Activated CD8-positive, alpha-beta memory T cell treated with anti-CD3 and anti-CD28 coated beads for 1 hour (primary cell): Measurements from ENCODE around the gene GALNT17.
"Not testable (repeated sequence)": the region's sequence is repeated elsewhere in the genome, so short reads cannot be mapped to it uniquely, and the experiment has no call there.

Source experiments
- DNase-seq, 2 donors: peaks; one replicate each; pipeline ENCODE4 v3.0.0-alpha.2; 2020; ENCODE audit warnings: low read depth in 1 of 2; ENCODE audit errors: extremely low read depth in 1 of 2

GALNT17 gene

GRCh38 chr7:71539615-71540014 lies 407.7 kb downstream of the GALNT17 start:
- no peak for DNase-seq

DNA sequence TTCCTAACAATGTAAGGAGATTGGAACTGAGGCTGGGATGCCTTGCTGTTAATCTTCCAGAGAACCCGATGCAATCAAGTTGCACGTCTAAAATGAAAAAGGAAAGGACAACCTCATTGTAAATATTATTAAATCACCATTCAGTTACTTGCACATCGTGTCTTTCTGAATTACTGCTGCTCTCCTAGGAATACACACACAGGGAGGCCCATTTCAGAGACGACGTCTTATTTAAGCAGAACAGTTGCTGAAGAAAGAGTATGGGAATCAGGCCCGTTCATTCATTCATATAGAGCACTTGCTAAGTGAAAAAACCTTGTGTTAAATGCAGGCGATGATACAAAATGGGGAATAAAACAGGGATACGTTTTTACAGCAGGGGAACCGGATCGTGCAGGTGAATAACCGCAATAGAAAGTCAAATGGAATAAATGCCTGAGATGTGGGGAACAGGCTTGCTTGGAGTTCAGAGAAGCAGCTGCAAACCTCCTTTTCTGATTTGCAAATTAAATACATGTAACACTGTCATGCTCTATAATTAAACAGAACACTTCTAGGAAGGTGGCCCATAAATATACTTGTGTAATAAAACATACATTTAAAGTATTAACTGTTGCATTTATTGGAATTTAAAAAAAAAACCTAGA lies 409.9 kb downstream of the GALNT17 start:
- DNase-seq, result no peak

DNA sequence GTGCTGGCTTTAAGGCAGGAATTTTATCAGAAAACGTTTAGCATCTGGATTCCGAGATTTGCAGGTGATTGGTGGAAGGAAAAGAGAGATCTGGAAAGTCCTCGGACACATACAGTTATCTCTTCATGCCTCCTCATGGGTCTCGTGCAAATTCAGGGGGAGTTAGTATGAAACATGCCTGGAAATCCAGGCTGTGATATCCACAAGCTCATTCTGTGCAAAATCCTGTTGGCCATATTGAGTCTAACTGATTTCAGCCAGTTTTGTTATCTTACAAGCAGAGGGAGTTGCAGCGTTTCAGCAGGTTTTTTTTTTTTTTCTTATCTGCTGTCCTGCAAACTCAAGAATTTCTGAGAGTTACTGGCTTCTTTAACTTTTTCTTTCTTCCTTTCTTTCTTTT lies 411.5 kb downstream of the GALNT17 start:
- DNase-seq, result no peak

- no peak for DNase-seq
Observed at GRCh38 chr7:71544816-71545215, 412.9 kb downstream of the GALNT17 start.

DNA sequence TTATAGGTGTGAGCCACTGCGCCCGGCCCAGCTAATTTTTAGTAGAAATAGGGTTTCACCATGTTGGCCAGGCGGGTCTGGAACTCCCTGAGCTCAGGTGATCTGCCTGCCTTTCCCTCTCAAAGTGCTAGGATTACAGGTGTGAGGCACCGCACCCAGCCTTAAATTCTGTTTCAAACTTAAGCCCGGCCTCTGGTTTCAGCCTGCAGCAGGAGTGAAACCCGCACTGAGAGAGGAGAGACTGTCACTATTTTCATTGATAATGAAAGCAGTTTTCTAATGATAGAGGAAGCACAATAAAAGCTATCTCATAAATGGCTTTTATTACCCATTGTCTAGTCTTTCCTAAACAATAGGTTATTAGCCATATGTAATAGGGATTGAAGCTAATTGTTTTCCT lies 415.5 kb downstream of the GALNT17 start:
- no peak for DNase-seq

- no peak for DNase-seq
Observed at GRCh38 chr7:71548746-71549145, 416.8 kb downstream of the GALNT17 start.

DNA sequence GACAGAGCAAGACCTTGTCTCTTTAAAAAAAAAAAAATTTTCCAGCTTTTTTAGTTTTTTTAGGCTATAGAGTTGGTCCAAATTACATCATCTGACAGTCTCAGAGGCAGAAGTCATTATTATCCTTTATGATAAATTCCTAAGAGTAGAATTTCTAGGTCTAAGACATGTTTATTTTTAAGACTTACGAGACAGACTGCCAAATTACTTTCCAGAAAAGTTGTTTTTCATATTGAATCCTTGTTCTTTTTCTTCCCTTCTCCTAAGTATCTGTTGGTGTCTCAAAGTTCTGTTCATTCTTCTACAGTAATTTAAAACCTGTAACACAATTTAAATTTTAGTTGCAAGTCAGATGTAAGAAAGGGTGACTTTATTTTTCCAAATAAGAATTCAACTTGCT lies 421.4 kb downstream of the GALNT17 start:
- no peak for DNase-seq

- DNase-seq, result no peak
Observed at GRCh38 chr7:71555758-71556157, 423.8 kb downstream of the GALNT17 start.

DNA sequence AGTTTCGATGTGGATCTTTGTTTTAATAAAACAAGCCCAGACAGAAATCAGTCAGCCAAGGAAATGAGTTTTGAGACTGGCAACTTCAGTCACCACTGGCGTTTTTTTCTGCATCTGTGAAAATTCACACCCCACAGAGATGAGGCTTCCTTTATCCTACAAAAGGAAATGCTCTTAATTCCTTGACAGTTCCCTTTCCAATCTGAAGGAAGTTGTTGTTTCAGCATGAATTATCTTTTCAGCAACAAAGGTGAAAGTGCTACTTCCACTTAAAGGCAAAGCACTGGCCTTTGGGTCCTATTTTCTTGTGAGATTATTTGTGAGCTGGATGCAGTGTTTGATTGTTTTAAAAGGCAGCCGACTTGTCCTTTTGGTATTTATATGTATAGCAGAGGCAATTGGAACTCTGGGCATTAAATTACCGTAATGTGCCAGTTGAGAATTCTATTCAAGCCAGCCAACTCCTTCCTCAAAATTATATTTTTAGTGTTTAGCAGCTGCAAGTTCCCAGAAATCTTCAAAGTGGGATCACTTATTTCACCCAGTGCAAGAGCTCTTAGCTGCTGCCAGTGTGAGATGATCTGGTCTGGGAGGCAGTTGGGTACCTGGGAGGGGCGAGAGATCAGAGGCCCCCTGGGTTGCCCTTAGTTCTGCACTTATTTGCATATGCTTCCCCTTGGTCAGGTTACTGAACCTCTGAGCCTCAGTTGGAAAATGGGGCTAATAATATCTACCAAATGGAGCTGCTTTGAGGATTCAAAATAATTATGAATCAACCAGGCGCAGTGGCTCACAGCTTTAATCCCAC lies 427.1 kb downstream of the GALNT17 start:
- no peak for DNase-seq

- no peak for DNase-seq
Observed at GRCh38 chr7:71560354-71560995, 428.5 kb downstream of the GALNT17 start.

- no peak for DNase-seq
Observed at GRCh38 chr7:71563276-71563675, 431.3 kb downstream of the GALNT17 start.

- DNase-seq, result no peak
Observed at GRCh38 chr7:71566376-71566775, 434.4 kb downstream of the GALNT17 start.

DNA sequence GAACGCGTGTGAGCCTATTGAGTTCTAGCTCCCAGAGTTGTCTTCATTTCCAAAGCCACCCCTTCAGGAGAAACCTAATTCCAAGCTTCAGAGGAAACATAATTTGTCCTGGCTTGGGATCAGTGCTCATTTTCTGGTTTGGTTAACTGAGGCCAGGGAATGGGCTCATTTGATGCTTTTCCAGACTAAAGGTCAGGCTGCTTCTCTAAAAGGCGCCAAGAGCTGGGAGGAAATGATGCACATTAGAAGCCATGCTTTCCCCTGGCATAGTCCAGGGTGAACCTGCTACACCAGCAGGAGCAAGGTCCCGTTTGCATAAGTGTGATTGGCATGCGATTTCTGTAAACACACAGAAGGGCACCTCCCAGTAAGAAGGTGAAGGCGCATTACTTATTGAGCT lies 435.0 kb downstream of the GALNT17 start:
- no peak for DNase-seq

- no peak for DNase-seq
Observed at GRCh38 chr7:71574153-71574860, 442.4 kb downstream of the GALNT17 start.

DNA sequence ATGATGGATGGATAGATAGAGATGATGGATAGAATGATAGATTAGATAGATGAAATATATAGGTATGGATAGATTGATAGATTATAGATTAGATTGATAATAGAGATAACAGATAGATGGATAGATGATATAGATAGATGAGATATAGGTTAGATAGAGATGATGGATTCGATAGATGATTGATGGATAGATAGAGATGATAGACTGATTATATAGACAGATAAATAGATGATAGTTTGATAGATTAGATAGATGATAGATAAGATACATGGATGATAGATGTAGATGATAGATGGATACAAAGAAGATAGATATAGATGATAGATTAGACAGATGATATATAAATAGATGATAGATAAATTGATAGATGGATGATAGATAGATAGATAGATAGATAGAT lies 448.1 kb downstream of the GALNT17 start:
- no peak for DNase-seq

DNA sequence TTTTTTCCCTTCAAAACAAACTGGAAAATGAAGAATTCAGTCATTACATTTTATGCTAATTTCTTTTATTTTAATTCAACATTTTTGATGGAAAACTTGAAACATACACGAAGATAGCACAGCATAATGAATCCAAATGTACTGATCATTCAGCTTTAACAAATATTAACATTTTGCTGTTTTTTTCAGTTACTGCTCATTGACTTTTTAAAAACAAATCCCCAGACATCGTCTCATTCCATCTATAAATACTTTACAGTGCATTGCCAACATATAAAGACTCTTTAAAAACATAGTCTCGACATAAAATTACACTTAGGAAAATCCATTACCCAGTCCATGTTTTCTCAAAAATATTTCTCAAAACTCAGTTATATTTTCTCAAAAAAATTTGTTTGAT lies 452.3 kb downstream of the GALNT17 start:
- no peak for DNase-seq

GRCh38 chr7:71591876-71592275 lies 459.9 kb downstream of the GALNT17 start:
- DNase-seq, result no peak

DNA sequence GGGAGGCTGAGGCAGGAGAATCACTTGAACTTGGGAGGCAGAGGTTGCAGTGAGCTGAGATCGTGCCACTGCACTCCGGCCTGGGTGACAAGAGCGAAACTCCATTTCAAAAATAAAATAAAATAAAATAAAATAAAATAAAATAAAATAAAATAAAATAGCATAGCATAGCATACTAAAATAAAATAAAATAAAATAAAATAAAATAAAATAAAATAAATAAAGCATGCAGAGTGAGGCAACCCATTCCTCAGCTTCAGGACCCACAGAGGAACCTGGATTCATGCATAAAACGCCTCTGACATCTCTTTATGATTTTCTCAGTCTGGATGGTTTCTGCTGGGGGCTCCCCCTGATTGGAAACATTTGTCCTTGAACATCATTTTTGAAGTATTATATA lies 460.4 kb downstream of the GALNT17 start:
- DNase-seq, result not testable (repeated sequence)

DNA sequence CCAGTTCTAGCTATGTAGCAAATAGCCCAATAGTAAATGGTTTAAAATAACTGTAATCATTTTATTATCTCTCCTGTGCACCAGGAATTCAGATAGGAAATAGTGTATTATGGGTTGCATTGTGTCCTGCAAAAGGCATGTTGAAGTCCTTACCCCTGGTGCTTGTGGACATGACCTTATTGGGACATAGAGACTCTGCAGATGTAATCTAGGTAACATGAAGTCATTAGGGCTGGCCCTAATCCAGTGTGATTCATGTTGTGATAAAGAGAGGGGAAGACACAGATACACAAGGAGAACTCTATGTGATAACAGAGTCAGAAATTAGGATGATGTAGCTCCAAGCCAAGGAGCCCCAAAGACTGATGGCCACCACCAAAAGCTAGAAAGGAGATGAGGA lies 462.8 kb downstream of the GALNT17 start:
- no peak for DNase-seq

DNA sequence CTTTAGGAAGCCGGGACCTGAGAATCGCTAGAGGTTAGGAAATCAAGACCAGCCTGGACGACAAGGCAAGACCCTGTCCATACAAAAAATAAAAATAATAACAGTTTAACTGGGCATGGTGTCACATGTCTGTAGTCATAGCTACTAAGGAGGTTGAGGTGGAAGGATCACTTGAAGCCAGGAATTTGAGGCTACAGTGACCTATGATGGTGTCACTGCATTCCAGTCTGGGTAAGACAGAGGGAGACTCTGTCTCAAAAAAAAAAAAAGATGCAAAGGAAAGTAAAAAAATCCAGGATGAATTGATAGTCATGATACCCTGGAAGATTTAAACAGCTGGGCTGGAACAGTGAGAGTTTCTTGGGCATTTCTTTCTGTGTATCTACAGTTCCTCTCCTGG lies 463.2 kb downstream of the GALNT17 start:
- DNase-seq, result no peak

- no peak for DNase-seq
Observed at GRCh38 chr7:71598553-71598952, 466.6 kb downstream of the GALNT17 start.
